Osteocyte (in vitro differentiated cells): ENCODE results near the gene CC2D1A. TPM values are rescaled to one million over a fixed set of nuclear protein-coding genes. Genes with fewer than 3 reads are reported as not detected.

ENCODE experiments used
- DNase-seq: peaks from one replicate; pipeline ENCODE4 v3.0.0; 2021; ENCODE audit warnings: mixed read lengths; ENCODE audit not compliant: unreplicated experiment; ENCODE audit errors: extremely low spot score
- H3K27ac Mint-ChIP-seq: one replicate; pipeline ENCODE4 v1.8.0; 2021; ENCODE audit warnings: mild to moderate bottlenecking, mixed read lengths; ENCODE audit not compliant: unreplicated experiment
- H3K27me3 Mint-ChIP-seq: one replicate; pipeline ENCODE4 v1.8.0; 2021; ENCODE audit warnings: mixed read lengths; ENCODE audit not compliant: unreplicated experiment
- H3K36me3 Mint-ChIP-seq: one replicate; pipeline ENCODE4 v1.8.0; 2021; ENCODE audit warnings: mixed read lengths; ENCODE audit not compliant: unreplicated experiment
- H3K4me1 Mint-ChIP-seq: one replicate; pipeline ENCODE4 v1.8.0; 2021; ENCODE audit warnings: mixed read lengths; ENCODE audit not compliant: unreplicated experiment
- H3K4me3 Mint-ChIP-seq: one replicate; pipeline ENCODE4 v1.8.0; 2021; ENCODE audit warnings: mild to moderate bottlenecking, moderate library complexity, mixed read lengths; ENCODE audit not compliant: unreplicated experiment
- H3K9me3 Mint-ChIP-seq: one replicate; pipeline ENCODE4 v1.8.0; 2021; ENCODE audit warnings: mixed read lengths; ENCODE audit not compliant: unreplicated experiment
- total RNA-seq: library from RNA; stranded (reverse); gene quantifications from 2 replicates; pipeline ENCODE4 v1.2.1, GENCODE V29; 2021
- TF ChIP-seq, protein P1 (sequence below): fragments of 200-600 bp; sonication (generic); IDR thresholded peaks from 2 replicates; pipeline ENCODE4 v1.5.0; 2021; ENCODE audit warnings: antibody characterized with exemption, mild to moderate bottlenecking, moderate library complexity

Gene CC2D1A
- total RNA-seq, 1 donor from 2014 or later: 51.3 TPM

DNA sequence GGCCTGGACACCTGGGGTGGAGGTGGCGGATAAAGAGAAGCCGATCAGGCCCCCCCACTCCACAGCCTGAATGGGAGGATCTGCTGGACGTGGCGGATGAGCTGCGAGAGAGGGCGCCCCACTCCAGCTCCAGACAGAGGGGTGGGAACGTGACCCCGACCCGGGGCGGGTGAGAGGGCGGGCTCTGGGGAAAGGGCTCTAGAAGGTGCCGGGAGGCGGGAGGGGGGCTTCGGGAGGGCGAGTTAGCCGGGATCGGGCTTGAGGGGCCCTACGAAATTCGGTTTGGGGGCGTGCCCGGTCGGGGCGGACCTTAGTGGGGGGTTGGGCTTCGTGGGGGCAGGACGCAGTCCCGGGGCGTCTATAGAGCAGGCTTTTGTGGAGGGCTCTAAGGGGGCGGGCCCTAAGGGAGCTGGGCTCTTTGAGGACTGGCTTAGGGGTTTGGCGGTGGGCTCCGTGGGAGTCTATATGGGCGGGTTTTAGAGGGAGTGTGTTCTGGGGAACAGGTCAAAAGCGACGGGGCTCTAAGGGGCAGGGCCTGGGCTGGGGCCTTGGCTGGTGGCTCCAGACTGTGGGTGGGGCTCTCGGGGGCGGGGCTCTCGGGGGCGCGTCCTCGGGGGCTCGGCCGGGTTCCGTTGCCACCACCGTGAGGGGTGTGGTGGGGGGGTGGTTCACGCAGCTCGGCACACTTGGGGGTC lies 33.2 kb upstream of the CC2D1A start:
- H3K36me3 Mint-ChIP-seq: no peaks in the 10 kb centered on the region
- H3K27ac Mint-ChIP-seq: no peak overlapping the region
- no peak overlapping the region for H3K4me3 Mint-ChIP-seq
- H3K27me3 Mint-ChIP-seq: no peaks in the 10 kb centered on the region
- H3K4me1 Mint-ChIP-seq: peaks cover 7% of the 10 kb centered on the region
- TF ChIP-seq, protein P1, sequence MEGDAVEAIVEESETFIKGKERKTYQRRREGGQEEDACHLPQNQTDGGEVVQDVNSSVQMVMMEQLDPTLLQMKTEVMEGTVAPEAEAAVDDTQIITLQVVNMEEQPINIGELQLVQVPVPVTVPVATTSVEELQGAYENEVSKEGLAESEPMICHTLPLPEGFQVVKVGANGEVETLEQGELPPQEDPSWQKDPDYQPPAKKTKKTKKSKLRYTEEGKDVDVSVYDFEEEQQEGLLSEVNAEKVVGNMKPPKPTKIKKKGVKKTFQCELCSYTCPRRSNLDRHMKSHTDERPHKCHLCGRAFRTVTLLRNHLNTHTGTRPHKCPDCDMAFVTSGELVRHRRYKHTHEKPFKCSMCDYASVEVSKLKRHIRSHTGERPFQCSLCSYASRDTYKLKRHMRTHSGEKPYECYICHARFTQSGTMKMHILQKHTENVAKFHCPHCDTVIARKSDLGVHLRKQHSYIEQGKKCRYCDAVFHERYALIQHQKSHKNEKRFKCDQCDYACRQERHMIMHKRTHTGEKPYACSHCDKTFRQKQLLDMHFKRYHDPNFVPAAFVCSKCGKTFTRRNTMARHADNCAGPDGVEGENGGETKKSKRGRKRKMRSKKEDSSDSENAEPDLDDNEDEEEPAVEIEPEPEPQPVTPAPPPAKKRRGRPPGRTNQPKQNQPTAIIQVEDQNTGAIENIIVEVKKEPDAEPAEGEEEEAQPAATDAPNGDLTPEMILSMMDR: no peak
- H3K9me3 Mint-ChIP-seq: no peaks in the 10 kb centered on the region
- no peak for DNase-seq

DNA sequence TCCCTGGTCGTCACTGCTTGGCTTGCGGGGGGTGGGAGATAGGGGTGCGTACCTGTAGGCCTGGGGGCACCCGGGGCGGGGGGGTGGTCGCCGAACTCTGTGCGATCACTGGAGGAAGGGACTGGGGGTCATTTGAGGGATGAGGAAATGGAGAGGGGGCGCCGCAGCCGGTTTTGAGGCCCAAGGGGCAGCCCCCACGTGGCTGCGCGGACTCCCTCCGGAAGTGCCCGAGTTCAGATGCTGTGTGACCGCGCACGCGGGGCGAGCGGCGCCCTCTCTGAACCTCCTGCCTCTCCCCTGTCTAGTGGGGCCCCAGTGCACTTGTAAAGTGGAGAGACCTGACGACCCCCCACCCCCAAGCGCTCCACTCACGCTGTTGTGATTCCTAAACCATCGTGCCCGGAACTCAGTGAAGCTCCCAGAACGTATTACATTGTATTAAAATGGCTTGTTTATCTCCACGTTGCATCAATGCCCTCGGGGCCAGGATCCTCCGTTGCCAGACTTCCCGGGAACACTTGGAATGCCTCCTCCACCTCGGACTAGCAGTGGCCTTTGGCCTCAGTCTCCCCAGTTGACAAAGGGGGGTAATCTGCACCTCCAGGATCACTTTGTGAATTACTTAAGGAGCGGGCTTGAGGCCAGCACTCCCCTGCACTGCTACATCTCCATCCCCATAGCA lies 32.0 kb upstream of the CC2D1A start:
- Mint-ChIP-seq H3K4me3 (no peak overlapping the region), H3K27ac (no peak overlapping the region), H3K4me1 (peaks cover 7% of the 10 kb centered on the region), H3K36me3 (no peaks in the 10 kb centered on the region), H3K27me3 (no peaks in the 10 kb centered on the region), H3K9me3 (no peaks in the 10 kb centered on the region)
- DNase-seq: no peak
- TF ChIP-seq, protein P1: no peak

DNA sequence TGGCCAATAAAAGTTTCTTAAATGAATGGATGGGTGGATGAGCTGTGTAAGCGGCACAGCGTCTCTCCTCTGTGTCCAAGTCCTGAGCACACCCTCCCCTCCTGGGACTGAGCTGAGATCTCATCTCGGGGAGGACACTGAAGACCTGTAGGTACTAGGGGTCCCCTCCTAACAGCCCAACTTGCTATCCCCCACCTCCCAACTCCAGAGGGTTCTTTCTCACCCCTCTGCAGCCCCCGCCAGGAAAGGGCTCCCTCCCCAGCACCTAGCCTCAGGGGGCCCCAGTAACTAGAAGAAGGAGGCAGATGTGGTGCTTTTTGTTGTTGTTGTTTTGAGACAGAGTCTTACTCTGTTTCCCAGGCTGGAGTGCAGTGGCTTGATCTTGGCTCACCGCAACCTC lies 30.2 kb upstream of the CC2D1A start:
- Mint-ChIP-seq H3K27ac (no peak overlapping the region), H3K36me3 (no peaks in the 10 kb centered on the region), H3K9me3 (no peaks in the 10 kb centered on the region), H3K4me3 (no peak overlapping the region), H3K4me1 (peaks cover 19% of the 10 kb centered on the region), H3K27me3 (no peaks in the 10 kb centered on the region)
- TF ChIP-seq, protein P1: no peak
- no peak for DNase-seq

DNA sequence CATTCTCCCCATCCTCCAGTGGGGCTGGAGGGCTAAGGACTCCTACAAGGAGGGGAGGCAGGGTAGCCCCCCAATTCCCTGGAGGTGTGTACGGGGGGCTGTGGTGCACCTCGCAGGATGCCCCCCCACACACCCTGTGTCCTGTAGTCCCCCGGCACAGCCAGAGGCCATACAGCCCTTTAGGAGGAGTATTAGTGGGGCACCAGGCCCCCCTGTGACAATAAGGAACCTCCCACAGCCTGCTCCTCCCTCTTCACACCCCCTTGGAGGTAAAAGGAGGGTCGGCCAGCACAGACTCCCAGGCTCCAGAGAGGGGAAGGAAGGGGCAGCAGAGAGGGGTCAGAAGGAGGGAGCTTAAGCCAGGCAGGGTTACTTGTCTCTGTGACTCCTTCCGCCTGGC lies 29.2 kb upstream of the CC2D1A start, which contains the start of gene NANOS3:
NANOS3 (plus strand) TSS at position 301 of the 400 bp plus-strand sequence. CDS start 115 bp downstream, outside the sequence.
- Mint-ChIP-seq H3K9me3 (no peaks in the 10 kb centered on the region), H3K4me3 (no peak within 1 kb of the TSS), H3K27me3 (no peaks in the 10 kb centered on the region), H3K36me3 (no peaks in the 10 kb centered on the region), H3K27ac (no peak within 1 kb of the TSS), H3K4me1 (peaks cover 29% of the 10 kb centered on the region)
- no peak for DNase-seq
- TF ChIP-seq, protein P1: no peak

DNA sequence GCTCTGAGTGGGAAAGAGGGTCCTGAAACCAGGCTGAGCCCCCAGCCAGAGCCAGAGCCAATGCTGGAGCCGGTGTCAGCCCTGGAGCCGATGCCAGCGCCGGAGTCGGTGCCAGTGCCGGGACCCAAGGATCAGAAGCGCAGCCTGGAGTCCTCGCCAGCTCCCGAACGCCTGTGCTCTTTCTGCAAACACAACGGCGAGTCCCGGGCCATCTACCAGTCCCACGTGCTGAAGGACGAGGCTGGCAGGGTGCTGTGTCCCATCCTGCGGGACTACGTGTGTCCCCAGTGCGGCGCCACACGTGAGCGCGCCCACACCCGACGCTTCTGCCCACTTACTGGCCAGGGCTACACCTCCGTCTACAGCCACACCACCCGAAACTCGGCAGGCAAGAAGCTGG lies 28.7 kb upstream of the CC2D1A start:
- no peak overlapping the region for H3K27ac Mint-ChIP-seq
- no peaks in the 10 kb centered on the region for H3K9me3 Mint-ChIP-seq
- H3K4me3 Mint-ChIP-seq: no peak overlapping the region
- no peak for DNase-seq
- H3K4me1 Mint-ChIP-seq: peaks cover 34% of the 10 kb centered on the region
- no peaks in the 10 kb centered on the region for H3K27me3 Mint-ChIP-seq
- H3K36me3 Mint-ChIP-seq: no peaks in the 10 kb centered on the region
- TF ChIP-seq, protein P1: no peak
